Liver (tissue), 3 donors: Measurements from ENCODE around the gene BRI3BP.

Experiments
- CTCF ChIP-seq: fragments of 150-350 bp; IDR thresholded peaks from 2 replicates; pipeline ENCODE4 v1.5.1; 2017; ENCODE audit warnings: improper control_type of control experiment, low read depth, low read length; ENCODE audit not compliant: missing input control
- EGR1 ChIP-seq, 2 donors: IDR thresholded peaks; 2 replicates each; pipeline ENCODE4 v1.6.1; 2016 to 2018; ENCODE audit warnings: antibody characterized with exemption in 2 of 2, low read depth in 2 of 2
- HNF4A ChIP-seq, 2 donors: conservative IDR thresholded peaks; 2 replicates each; pipeline ENCODE4 v1.6.1; 2016; ENCODE audit warnings: antibody characterized with exemption in 2 of 2, mild to moderate bottlenecking in 2 of 2
- JUND ChIP-seq, 2 donors: IDR thresholded peaks; 2 replicates each; pipeline ENCODE4 v1.6.1; 2016; ENCODE audit warnings: antibody characterized with exemption in 2 of 2
- MAX ChIP-seq: IDR thresholded peaks from 2 replicates; pipeline ENCODE4 v1.6.1; 2016; ENCODE audit warnings: antibody characterized with exemption
- NR2F2 ChIP-seq: IDR thresholded peaks from 2 replicates; pipeline ENCODE4 v1.6.1; 2016; ENCODE audit warnings: antibody characterized with exemption
- RAD21 ChIP-seq, 2 donors: IDR thresholded peaks; 2 replicates each; pipeline ENCODE4 v1.6.1; 2016; ENCODE audit warnings: antibody characterized with exemption in 2 of 2, mild to moderate bottlenecking in 2 of 2
- TAF1 ChIP-seq: conservative IDR thresholded peaks from 2 replicates; pipeline ENCODE4 v1.6.1; 2016; ENCODE audit warnings: antibody characterized with exemption, mild to moderate bottlenecking
- TF ChIP-seq, protein P1 (sequence below): IDR thresholded peaks from 2 replicates; pipeline ENCODE4 v1.6.1; 2016; ENCODE audit warnings: antibody characterized with exemption, mild to moderate bottlenecking
- donor health status: healthy.
- donor health status: healthy.

- no peak for TF ChIP-seq RAD21 (IDR thresholded peaks at IDR 0.05)
- TF ChIP-seq CTCF: no peak
- no peak for TF ChIP-seq JUND (IDR thresholded peaks at IDR 0.05)
- no peak for TF ChIP-seq HNF4A (conservative IDR thresholded peaks at IDR 0.05)
- no peak for TF ChIP-seq EGR1 (IDR thresholded peaks at IDR 0.05; ENCODE audit: low read depth in 2 of 2)
- TF ChIP-seq NR2F2: no peak
- TF ChIP-seq, protein P1, sequence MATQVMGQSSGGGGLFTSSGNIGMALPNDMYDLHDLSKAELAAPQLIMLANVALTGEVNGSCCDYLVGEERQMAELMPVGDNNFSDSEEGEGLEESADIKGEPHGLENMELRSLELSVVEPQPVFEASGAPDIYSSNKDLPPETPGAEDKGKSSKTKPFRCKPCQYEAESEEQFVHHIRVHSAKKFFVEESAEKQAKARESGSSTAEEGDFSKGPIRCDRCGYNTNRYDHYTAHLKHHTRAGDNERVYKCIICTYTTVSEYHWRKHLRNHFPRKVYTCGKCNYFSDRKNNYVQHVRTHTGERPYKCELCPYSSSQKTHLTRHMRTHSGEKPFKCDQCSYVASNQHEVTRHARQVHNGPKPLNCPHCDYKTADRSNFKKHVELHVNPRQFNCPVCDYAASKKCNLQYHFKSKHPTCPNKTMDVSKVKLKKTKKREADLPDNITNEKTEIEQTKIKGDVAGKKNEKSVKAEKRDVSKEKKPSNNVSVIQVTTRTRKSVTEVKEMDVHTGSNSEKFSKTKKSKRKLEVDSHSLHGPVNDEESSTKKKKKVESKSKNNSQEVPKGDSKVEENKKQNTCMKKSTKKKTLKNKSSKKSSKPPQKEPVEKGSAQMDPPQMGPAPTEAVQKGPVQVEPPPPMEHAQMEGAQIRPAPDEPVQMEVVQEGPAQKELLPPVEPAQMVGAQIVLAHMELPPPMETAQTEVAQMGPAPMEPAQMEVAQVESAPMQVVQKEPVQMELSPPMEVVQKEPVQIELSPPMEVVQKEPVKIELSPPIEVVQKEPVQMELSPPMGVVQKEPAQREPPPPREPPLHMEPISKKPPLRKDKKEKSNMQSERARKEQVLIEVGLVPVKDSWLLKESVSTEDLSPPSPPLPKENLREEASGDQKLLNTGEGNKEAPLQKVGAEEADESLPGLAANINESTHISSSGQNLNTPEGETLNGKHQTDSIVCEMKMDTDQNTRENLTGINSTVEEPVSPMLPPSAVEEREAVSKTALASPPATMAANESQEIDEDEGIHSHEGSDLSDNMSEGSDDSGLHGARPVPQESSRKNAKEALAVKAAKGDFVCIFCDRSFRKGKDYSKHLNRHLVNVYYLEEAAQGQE: no peak
- TF ChIP-seq TAF1: no peak
- no peak for TF ChIP-seq MAX
Observed at GRCh38 chr12:125070661-125071390, 77.4 kb downstream of the BRI3BP start.
